ENCODE results near the gene OR4S1. TPM values are rescaled to one million over a fixed set of nuclear protein-coding genes. Genes with fewer than 3 reads are reported as not detected.
"Not testable (repeated sequence)": the region's sequence is repeated elsewhere in the genome, so short reads cannot be mapped to it uniquely, and the experiment has no call there.

OR4S1 gene
- total RNA-seq, 1 experiment from 2014 or later = not detected

DNA sequence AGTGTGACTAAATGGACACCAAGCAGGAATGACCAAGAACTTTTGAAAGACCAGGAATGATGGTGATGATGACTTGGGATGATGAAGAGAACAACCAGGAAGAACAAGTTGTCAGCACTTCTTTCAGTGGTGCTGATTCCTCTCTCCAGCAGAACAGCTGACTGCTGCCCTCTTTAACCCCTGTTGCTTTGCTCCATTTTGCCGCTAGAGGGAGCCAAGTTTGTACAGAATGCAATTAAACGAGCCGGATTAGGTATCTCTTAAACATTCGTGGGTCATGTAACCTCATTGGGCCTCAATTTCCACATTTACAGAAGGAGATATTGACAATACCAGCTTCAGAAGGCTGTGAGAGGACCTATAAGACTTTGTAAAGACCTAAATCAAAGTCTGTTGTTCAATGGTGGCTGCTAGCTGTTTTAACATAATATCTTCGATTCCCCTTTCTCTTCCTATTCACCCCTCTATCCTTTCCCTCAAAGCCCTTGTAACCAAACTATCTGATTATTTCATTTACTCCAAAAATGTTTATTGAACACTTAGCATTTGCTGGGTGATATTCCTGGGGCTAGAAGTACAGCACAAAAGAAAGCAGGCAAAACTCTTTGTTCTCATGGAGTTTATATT is 1.9 kb downstream of the OR4S1 start:
- Histone ChIP-seq H3K56ac (ENCODE audit: insufficient read length, low read depth, low read length) (no peak overlapping the region), H2AK5ac (ENCODE audit: insufficient read length, low read length) (no peak overlapping the region), H4K91ac (ENCODE audit: insufficient read length, low read depth, low read length) (no peak overlapping the region), H3K4ac (ENCODE audit: low read depth, low read length) (no peak overlapping the region), H3K79me2 (ENCODE audit: insufficient read depth, low read length) (no peaks in the 10 kb centered on the region), H3K4me1 (ENCODE audit: insufficient read depth, low read length) (no peaks in the 10 kb centered on the region), H2BK20ac (ENCODE audit: low read depth, low read length, poor library complexity, severe bottlenecking) (no peak overlapping the region), H4K20me1 (ENCODE audit: control insufficient read depth, insufficient read depth, insufficient read length) (no peaks in the 10 kb centered on the region), H2BK120ac (ENCODE audit: low read depth, low read length, poor library complexity, severe bottlenecking) (no peak overlapping the region), H3K27me3 (ENCODE audit: insufficient read depth, low read length) (no peaks in the 10 kb centered on the region), H3K23ac (ENCODE audit: insufficient read length, low read depth, low read length) (no peak overlapping the region), H3K4me2 (ENCODE audit: insufficient read depth, insufficient read length, low read length) (no peak overlapping the region), H3K27ac (ENCODE audit: insufficient read length, low read depth, low read length) (no peak overlapping the region), H4K8ac (replicated peaks; ENCODE audit: insufficient read length, low read depth, low read length) (no peak overlapping the region), H3K9ac (ENCODE audit: extremely low read depth, insufficient read length, low read length) (no peak overlapping the region), H4K5ac (ENCODE audit: insufficient read length, low read depth, low read length) (no peak overlapping the region), H3K9me3 (ENCODE audit: control insufficient read depth, low read depth, low read length) (peaks cover 64% of the 10 kb centered on the region), H3K79me1 (ENCODE audit: insufficient read depth, low read depth, low read length, poor library complexity, severe bottlenecking) (no peaks in the 10 kb centered on the region), H3K23me2 (ENCODE audit: insufficient read length, low read depth, low read length, poor library complexity, severe bottlenecking) (no peaks in the 10 kb centered on the region), H3T11ph (ENCODE audit: low read length) (no peak overlapping the region), H3K18ac (ENCODE audit: insufficient read length, low read depth, low read length) (no peak overlapping the region), H2AFZ (ENCODE audit: low read length) (no peak overlapping the region), H3K14ac (ENCODE audit: insufficient read depth, low read length) (no peak overlapping the region), H2BK5ac (ENCODE audit: insufficient read length, low read length) (no peak overlapping the region), H2BK12ac (ENCODE audit: insufficient read length, low read depth, low read length) (no peak overlapping the region), H2BK15ac (ENCODE audit: low read depth, low read length) (no peak overlapping the region)
- Mint-ChIP-seq H3K9me3 (peaks cover 84 to 87% of the 10 kb centered on the region in 2 experiments), H3K4me1 (no peaks in the 10 kb centered on the region), H3K4me3 (no peak overlapping the region), H3K27me3 (ENCODE audit: low read depth) (no peaks in the 10 kb centered on the region; the same call in 1 of the 2 replicates), H3K36me3 (ENCODE audit: insufficient read depth in 1 of 3, low read depth in 3 of 3) (peaks cover 6 to 14% (median 11%) of the 10 kb centered on the region in 3 experiments; a peak in 6 of 7 replicates), H3K27ac (no peak overlapping the region)
- peak; percentile 41 for DNase-seq
- no CpG with 5 or more reads among the region's 5 CpGs for WGBS (ENCODE audit: extremely low coverage, insufficient read length, low lambda C conversion rate)
- TF ChIP-seq, protein P1, sequence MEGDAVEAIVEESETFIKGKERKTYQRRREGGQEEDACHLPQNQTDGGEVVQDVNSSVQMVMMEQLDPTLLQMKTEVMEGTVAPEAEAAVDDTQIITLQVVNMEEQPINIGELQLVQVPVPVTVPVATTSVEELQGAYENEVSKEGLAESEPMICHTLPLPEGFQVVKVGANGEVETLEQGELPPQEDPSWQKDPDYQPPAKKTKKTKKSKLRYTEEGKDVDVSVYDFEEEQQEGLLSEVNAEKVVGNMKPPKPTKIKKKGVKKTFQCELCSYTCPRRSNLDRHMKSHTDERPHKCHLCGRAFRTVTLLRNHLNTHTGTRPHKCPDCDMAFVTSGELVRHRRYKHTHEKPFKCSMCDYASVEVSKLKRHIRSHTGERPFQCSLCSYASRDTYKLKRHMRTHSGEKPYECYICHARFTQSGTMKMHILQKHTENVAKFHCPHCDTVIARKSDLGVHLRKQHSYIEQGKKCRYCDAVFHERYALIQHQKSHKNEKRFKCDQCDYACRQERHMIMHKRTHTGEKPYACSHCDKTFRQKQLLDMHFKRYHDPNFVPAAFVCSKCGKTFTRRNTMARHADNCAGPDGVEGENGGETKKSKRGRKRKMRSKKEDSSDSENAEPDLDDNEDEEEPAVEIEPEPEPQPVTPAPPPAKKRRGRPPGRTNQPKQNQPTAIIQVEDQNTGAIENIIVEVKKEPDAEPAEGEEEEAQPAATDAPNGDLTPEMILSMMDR (conservative IDR thresholded peaks at IDR 0.05) = peak; percentile 70

- not testable (repeated sequence) for H2BK120ac ChIP-seq (ENCODE audit: low read depth, low read length, poor library complexity, severe bottlenecking); H3K23ac ChIP-seq (ENCODE audit: insufficient read length, low read depth, low read length); H3K9ac ChIP-seq (ENCODE audit: extremely low read depth, insufficient read length, low read length); H3K4me1 Mint-ChIP-seq; H3K27me3 Mint-ChIP-seq (ENCODE audit: low read depth); H2BK15ac ChIP-seq (ENCODE audit: low read depth, low read length); H3T11ph ChIP-seq (ENCODE audit: low read length); H3K4ac ChIP-seq (ENCODE audit: low read depth, low read length); H3K27ac Mint-ChIP-seq; H3K23me2 ChIP-seq (ENCODE audit: insufficient read length, low read depth, low read length, poor library complexity, severe bottlenecking); DNase-seq; H3K56ac ChIP-seq (ENCODE audit: insufficient read length, low read depth, low read length); H4K5ac ChIP-seq (ENCODE audit: insufficient read length, low read depth, low read length); H3K27ac ChIP-seq (ENCODE audit: insufficient read length, low read depth, low read length); H3K4me1 ChIP-seq (ENCODE audit: insufficient read depth, low read length); H2BK12ac ChIP-seq (ENCODE audit: insufficient read length, low read depth, low read length); H3K4me3 Mint-ChIP-seq; H4K8ac ChIP-seq (replicated peaks; ENCODE audit: insufficient read length, low read depth, low read length); H3K79me2 ChIP-seq (ENCODE audit: insufficient read depth, low read length); H2BK5ac ChIP-seq (ENCODE audit: insufficient read length, low read length); H4K91ac ChIP-seq (ENCODE audit: insufficient read length, low read depth, low read length); H2AK5ac ChIP-seq (ENCODE audit: insufficient read length, low read length); H3K79me1 ChIP-seq (ENCODE audit: insufficient read depth, low read depth, low read length, poor library complexity, severe bottlenecking); H3K18ac ChIP-seq (ENCODE audit: insufficient read length, low read depth, low read length); H2BK20ac ChIP-seq (ENCODE audit: low read depth, low read length, poor library complexity, severe bottlenecking); H2AFZ ChIP-seq (ENCODE audit: low read length); H3K14ac ChIP-seq (ENCODE audit: insufficient read depth, low read length); H3K4me2 ChIP-seq (ENCODE audit: insufficient read depth, insufficient read length, low read length); H4K20me1 ChIP-seq (ENCODE audit: control insufficient read depth, insufficient read depth, insufficient read length); H3K27me3 ChIP-seq (ENCODE audit: insufficient read depth, low read length)
- WGBS (ENCODE audit: extremely low coverage, insufficient read length, low lambda C conversion rate) = no CpG with 5 or more reads among the region's 2 CpGs
- Mint-ChIP-seq H3K36me3 (ENCODE audit: insufficient read depth in 1 of 3, low read depth in 3 of 3) (peaks cover 0 to 29% (median 4%) of the 10 kb centered on the region in 3 experiments; a peak in 3 of 7 replicates), H3K9me3 (peaks cover 82 to 83% of the 10 kb centered on the region in 2 experiments)
- peaks cover 60% of the 10 kb centered on the region for H3K9me3 ChIP-seq (ENCODE audit: control insufficient read depth, low read depth, low read length)
Measured at GRCh38 chr11:48313590-48313989, 7.6 kb downstream of the OR4S1 start.
